Measurements from ENCODE around the gene WNT2B.

DNA sequence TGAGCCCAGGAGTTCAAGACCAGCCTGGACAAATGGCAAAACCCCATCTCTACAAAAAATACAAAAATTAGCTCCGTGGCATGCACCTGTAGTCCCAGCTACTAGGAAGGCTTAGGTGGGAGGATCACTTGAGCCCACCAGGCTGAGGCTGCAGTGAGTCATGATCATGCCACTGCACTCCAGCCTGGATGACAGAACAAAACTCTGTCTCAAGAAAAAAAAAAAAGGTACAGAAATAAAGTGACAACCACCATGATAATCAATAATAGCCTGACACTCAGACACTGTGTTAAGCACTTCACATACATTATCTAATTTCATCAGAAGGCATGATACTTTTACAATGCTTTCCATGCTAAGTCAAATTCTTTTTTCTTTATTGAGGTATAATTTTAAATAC, 57.0 kb downstream of the WNT2B start:
- TF ChIP-seq GATA2 (IDR thresholded peaks at IDR 0.05; ENCODE audit: low read depth, low read length) (no peak), GATA3 (IDR thresholded peaks at IDR 0.05; ENCODE audit: low read depth, low read length) (no peak)

Measured in SH-SY5Y (cell line).